Measurements from ENCODE around the gene MPPED2.

GRCh38 chr11:30488304-30488998 lies 97.7 kb downstream of the MPPED2 start:
- TF ChIP-seq CTCF (IDR thresholded peaks at IDR 0.05; ENCODE audit: low read depth, low read length) (no peak), POLR2A (IDR thresholded peaks at IDR 0.05; ENCODE audit: extremely low read depth, insufficient read length) (no peak), MYC (IDR thresholded peaks at IDR 0.05; ENCODE audit: low read depth, low read length) (no peak)
- TF ChIP-seq, protein P1, sequence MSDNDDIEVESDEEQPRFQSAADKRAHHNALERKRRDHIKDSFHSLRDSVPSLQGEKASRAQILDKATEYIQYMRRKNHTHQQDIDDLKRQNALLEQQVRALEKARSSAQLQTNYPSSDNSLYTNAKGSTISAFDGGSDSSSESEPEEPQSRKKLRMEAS (IDR thresholded peaks at IDR 0.05; ENCODE audit: low read depth, low read length) = no peak
